ENCODE data around the gene EEA1. TPM values are rescaled to one million over a fixed set of nuclear protein-coding genes. Genes with fewer than 3 reads are reported as not detected.

Gene EEA1
- total RNA-seq, 4 donors from 2014 or later, result 18.6 to 28.7 (median 20.8) TPM

DNA sequence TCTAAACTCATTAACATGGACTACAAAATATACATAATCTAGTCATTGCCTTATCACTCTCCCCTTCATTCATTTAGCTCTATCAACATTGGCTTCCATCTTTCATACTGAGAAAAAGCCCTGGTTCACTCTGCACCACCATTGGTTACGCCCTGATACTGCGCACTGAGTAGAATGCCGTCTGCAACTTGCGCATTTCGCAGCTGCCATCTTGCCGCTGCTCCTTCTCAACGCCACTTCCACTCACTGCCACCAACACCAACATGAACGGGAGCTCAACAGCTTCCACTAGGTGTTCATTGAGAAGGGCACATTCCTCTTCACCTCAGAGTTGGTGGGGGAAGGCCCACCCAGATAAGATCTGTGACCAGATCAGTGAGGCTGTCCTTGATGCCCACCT lies 71.3 kb downstream of the EEA1 start:
- Histone ChIP-seq H3K27me3 (no peaks in the 10 kb centered on the region), H3K36me3 (peaks cover 0 to 5% of the 10 kb centered on the region in 2 donors), H3K4me1 (peaks cover 4 to 8% of the 10 kb centered on the region in 2 donors), H3K9me3 (no peaks in the 10 kb centered on the region), H3K4me3 (no peak overlapping the region), H3K27ac (no peak overlapping the region)
- intact Hi-C loops (cut with DNase I; ENCODE audit: low total_unique reads) (no loop called here), in situ Hi-C loops (cut with MboI; ENCODE audit: low sequenced_read_pairs in 4 of 4) (no loop called here)
- DNase-seq, result no peak
- ATAC-seq, result no peak
- TF ChIP-seq POLR2A (IDR thresholded peaks at IDR 0.05), result no peak
- TF ChIP-seq, protein P1, sequence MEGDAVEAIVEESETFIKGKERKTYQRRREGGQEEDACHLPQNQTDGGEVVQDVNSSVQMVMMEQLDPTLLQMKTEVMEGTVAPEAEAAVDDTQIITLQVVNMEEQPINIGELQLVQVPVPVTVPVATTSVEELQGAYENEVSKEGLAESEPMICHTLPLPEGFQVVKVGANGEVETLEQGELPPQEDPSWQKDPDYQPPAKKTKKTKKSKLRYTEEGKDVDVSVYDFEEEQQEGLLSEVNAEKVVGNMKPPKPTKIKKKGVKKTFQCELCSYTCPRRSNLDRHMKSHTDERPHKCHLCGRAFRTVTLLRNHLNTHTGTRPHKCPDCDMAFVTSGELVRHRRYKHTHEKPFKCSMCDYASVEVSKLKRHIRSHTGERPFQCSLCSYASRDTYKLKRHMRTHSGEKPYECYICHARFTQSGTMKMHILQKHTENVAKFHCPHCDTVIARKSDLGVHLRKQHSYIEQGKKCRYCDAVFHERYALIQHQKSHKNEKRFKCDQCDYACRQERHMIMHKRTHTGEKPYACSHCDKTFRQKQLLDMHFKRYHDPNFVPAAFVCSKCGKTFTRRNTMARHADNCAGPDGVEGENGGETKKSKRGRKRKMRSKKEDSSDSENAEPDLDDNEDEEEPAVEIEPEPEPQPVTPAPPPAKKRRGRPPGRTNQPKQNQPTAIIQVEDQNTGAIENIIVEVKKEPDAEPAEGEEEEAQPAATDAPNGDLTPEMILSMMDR (IDR thresholded peaks at IDR 0.05 in 4 of 5, conservative IDR thresholded peaks at IDR 0.05 in 1 of 5), result no peak

DNA sequence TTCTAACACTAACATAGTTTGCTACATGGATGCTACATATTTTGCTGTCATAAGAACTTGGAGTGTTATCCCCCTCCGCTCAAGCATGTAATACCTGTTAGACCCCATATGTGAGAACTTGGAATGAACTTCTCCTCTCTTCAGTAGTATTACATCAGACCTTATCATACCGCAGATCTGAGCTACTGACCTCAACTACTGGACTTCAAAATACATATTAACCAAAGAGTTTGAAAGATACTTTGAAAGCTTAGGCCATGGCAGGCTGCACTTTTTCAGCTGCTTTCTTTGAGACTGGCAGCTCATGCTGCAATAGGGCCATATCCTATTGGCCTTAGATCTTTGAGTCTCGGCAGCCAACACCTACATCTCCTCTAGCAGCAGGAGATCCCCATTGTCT lies 74.8 kb downstream of the EEA1 start:
- intact Hi-C loops (cut with DNase I; ENCODE audit: low total_unique reads) (no loop called here), in situ Hi-C loops (cut with MboI; ENCODE audit: low sequenced_read_pairs in 4 of 4) (no loop called here)
- Histone ChIP-seq H3K4me1 (no peaks in the 10 kb centered on the region), H3K27me3 (no peaks in the 10 kb centered on the region), H3K9me3 (no peaks in the 10 kb centered on the region), H3K4me3 (no peak overlapping the region), H3K36me3 (peaks cover 3 to 32% of the 10 kb centered on the region in 2 donors), H3K27ac (no peak overlapping the region)
- DNase-seq (no peak), ATAC-seq (no peak)
- TF ChIP-seq POLR2A (IDR thresholded peaks at IDR 0.05), result no peak
- TF ChIP-seq, protein P1 (IDR thresholded peaks at IDR 0.05 in 4 of 5, conservative IDR thresholded peaks at IDR 0.05 in 1 of 5), result no peak

GRCh38 chr12:92848740-92849139 lies 80.4 kb downstream of the EEA1 start:
- H3K4me3 ChIP-seq, result no peak overlapping the region
- in situ Hi-C loops (cut with MboI; ENCODE audit: low sequenced_read_pairs in 4 of 4), result no loop called here
- H3K27ac ChIP-seq, result no peak overlapping the region
- H3K27me3 ChIP-seq, result no peaks in the 10 kb centered on the region
- H3K36me3 ChIP-seq, result peaks cover 3 to 42% of the 10 kb centered on the region in 2 donors
- no peaks in the 10 kb centered on the region for H3K9me3 ChIP-seq
- intact Hi-C loops (cut with DNase I; ENCODE audit: low total_unique reads), result no loop called here
- TF ChIP-seq POLR2A (IDR thresholded peaks at IDR 0.05), result no peak
- TF ChIP-seq, protein P1 (IDR thresholded peaks at IDR 0.05 in 4 of 5, conservative IDR thresholded peaks at IDR 0.05 in 1 of 5), result no peak
- H3K4me1 ChIP-seq, result no peaks in the 10 kb centered on the region
- no peak for DNase-seq
- no peak for ATAC-seq

GRCh38 chr12:92847368-92847767 lies 81.7 kb downstream of the EEA1 start:
- DNase-seq (no peak), ATAC-seq (no peak)
- H3K9me3 ChIP-seq, result no peaks in the 10 kb centered on the region
- H3K27me3 ChIP-seq, result no peaks in the 10 kb centered on the region
- H3K36me3 ChIP-seq, result peaks cover 3 to 36% of the 10 kb centered on the region in 2 donors
- in situ Hi-C loops (cut with MboI; ENCODE audit: low sequenced_read_pairs in 4 of 4), result no loop called here
- no peak for TF ChIP-seq POLR2A (IDR thresholded peaks at IDR 0.05)
- TF ChIP-seq, protein P1 (IDR thresholded peaks at IDR 0.05 in 4 of 5, conservative IDR thresholded peaks at IDR 0.05 in 1 of 5), result no peak
- no peak overlapping the region for H3K4me3 ChIP-seq
- no peak overlapping the region for H3K27ac ChIP-seq
- H3K4me1 ChIP-seq, result no peaks in the 10 kb centered on the region
- intact Hi-C loops (cut with DNase I; ENCODE audit: low total_unique reads), result no loop called here

GRCh38 chr12:92845329-92845728 lies 83.8 kb downstream of the EEA1 start:
- intact Hi-C loops (cut with DNase I; ENCODE audit: low total_unique reads) (no loop called here), in situ Hi-C loops (cut with MboI; ENCODE audit: low sequenced_read_pairs in 4 of 4) (no loop called here)
- no peaks in the 10 kb centered on the region for H3K27me3 ChIP-seq
- H3K4me1 ChIP-seq, result no peaks in the 10 kb centered on the region
- no peaks in the 10 kb centered on the region for H3K9me3 ChIP-seq
- no peak overlapping the region for H3K4me3 ChIP-seq
- TF ChIP-seq, protein P1 (IDR thresholded peaks at IDR 0.05 in 4 of 5, conservative IDR thresholded peaks at IDR 0.05 in 1 of 5), result no peak
- no peak for TF ChIP-seq POLR2A (IDR thresholded peaks at IDR 0.05)
- peaks cover 0 to 34% of the 10 kb centered on the region in 2 donors for H3K36me3 ChIP-seq
- DNase-seq (no peak), ATAC-seq (no peak)
- H3K27ac ChIP-seq, result no peak overlapping the region

Data from gastrocnemius medialis (tissue), 4 donors.